Activated T-cell treated with anti-CD3 and anti-CD28 coated beads for 4 hours (primary cell): ENCODE results near the gene KCNQ5.

ENCODE experiments used
- DNase-seq: peaks from one replicate; pipeline ENCODE4 v3.0.0-alpha.2; 2020

KCNQ5 gene

GRCh38 chr6:73078333-73078862 lies 456.5 kb downstream of the KCNQ5 start:
- DNase-seq, result no peak

- DNase-seq, result no peak
These were observed 457.2 kb downstream of the KCNQ5 start for GRCh38 chr6:73078908-73079610.

GRCh38 chr6:73079611-73079955 lies 457.7 kb downstream of the KCNQ5 start:
- DNase-seq, result no peak

- no peak for DNase-seq
These were observed 458.1 kb downstream of the KCNQ5 start for GRCh38 chr6:73079978-73080377.

GRCh38 chr6:73081955-73082354 lies 460.1 kb downstream of the KCNQ5 start:
- no peak for DNase-seq

GRCh38 chr6:73083886-73084285 lies 462.0 kb downstream of the KCNQ5 start:
- no peak for DNase-seq

- no peak for DNase-seq
These were observed 463.6 kb downstream of the KCNQ5 start for GRCh38 chr6:73085443-73085871.

- DNase-seq, result no peak
These were observed 464.9 kb downstream of the KCNQ5 start for GRCh38 chr6:73086726-73087125.

- DNase-seq, result no peak
These were observed 466.4 kb downstream of the KCNQ5 start for GRCh38 chr6:73088138-73088813.

- DNase-seq, result no peak
These were observed 483.1 kb downstream of the KCNQ5 start for GRCh38 chr6:73104921-73105320.

GRCh38 chr6:73107016-73107415 lies 485.2 kb downstream of the KCNQ5 start:
- DNase-seq, result no peak

GRCh38 chr6:73108949-73109348 lies 487.1 kb downstream of the KCNQ5 start:
- no peak for DNase-seq

GRCh38 chr6:73109659-73110058 lies 487.8 kb downstream of the KCNQ5 start:
- DNase-seq, result no peak

- DNase-seq, result no peak
These were observed 494.5 kb downstream of the KCNQ5 start for GRCh38 chr6:73116330-73116729.

- DNase-seq, result no peak
These were observed 499.6 kb downstream of the KCNQ5 start for GRCh38 chr6:73121421-73121993.

GRCh38 chr6:73123632-73124329 lies 501.9 kb downstream of the KCNQ5 start:
- DNase-seq, result no peak

- peak; percentile 77 for DNase-seq
These were observed 508.0 kb downstream of the KCNQ5 start for GRCh38 chr6:73129653-73130443.

GRCh38 chr6:73131706-73132105 lies 509.8 kb downstream of the KCNQ5 start:
- no peak for DNase-seq

GRCh38 chr6:73134588-73134987 lies 512.7 kb downstream of the KCNQ5 start:
- no peak for DNase-seq

- no peak for DNase-seq
These were observed 518.0 kb downstream of the KCNQ5 start for GRCh38 chr6:73139681-73140383.

GRCh38 chr6:73143551-73143950 lies 521.7 kb downstream of the KCNQ5 start:
- no peak for DNase-seq

GRCh38 chr6:73144516-73144915 lies 522.7 kb downstream of the KCNQ5 start:
- no peak for DNase-seq
